Naive thymus-derived CD4-positive, alpha-beta T cell (primary cell): Measurements from ENCODE around the gene SKAP1. TPM values are rescaled to one million over a fixed set of nuclear protein-coding genes. Genes with fewer than 3 reads are reported as not detected.
A peak's percentile ranks its signal among the peaks of the same experiment; 100 is the strongest.
"Not testable (repeated sequence)": the region's sequence is repeated elsewhere in the genome, so short reads cannot be mapped to it uniquely, and the experiment has no call there.

ENCODE experiments used
- ATAC-seq: fragments of 150-1000 bp; cut with Tn5 transposase; 2 replicates; pipeline ENCODE4 v1.10.0; 2021; ENCODE audit warnings: mild to moderate bottlenecking, moderate library complexity
- CTCF ChIA-PET: fragments of 350-600 bp; sonication (Branson Sonifier 250); formaldehyde crosslinking; loops from one replicate; lab custom pipeline; 2021; ENCODE audit warnings: antibody characterized with exemption; lab: Charles Lee
- POLR2A ChIA-PET: fragments of 350-600 bp; sonication (Branson Sonifier 250); formaldehyde crosslinking; loops from one replicate; lab custom pipeline; 2021; ENCODE audit warnings: antibody characterized with exemption, inconsistent platforms; lab: Charles Lee
- DNase-seq, 9 donors: peaks; one replicate each; pipeline versions ENCODE4 v3.0.0 to v3.0.0-alpha.2; 2020 to 2022; ENCODE audit warnings: mixed read lengths in 1 of 9
- H3K27ac ChIP-seq: one replicate; pipeline ENCODE4 v1.7.0; 2013; ENCODE audit warnings: mild to moderate bottlenecking, low read depth, low read length, moderate library complexity
- H3K27me3 ChIP-seq, 2 donors: one replicate each; pipeline ENCODE4 v1.7.0; 2013; ENCODE audit warnings: low read length in 2 of 2, mild to moderate bottlenecking in 2 of 2, moderate library complexity in 2 of 2; ENCODE audit not compliant: control insufficient read depth in 2 of 2, insufficient read depth in 2 of 2
- H3K36me3 ChIP-seq, 3 experiments: 1 replicate in 2 of 3; 2 replicates in 1 of 3; pipeline ENCODE4 v1.7.0; 2013; ENCODE audit warnings: low read length in 3 of 3, mild to moderate bottlenecking in 3 of 3, moderate library complexity in 1 of 3; ENCODE audit not compliant: insufficient read depth in 3 of 3, control insufficient read depth in 2 of 3
- H3K4me1 ChIP-seq, 2 donors: one replicate each; pipeline ENCODE4 v1.7.0; 2013; ENCODE audit warnings: low read length in 2 of 2, mild to moderate bottlenecking in 2 of 2, moderate library complexity in 1 of 2; ENCODE audit not compliant: control insufficient read depth in 2 of 2, insufficient read depth in 2 of 2
- H3K4me3 ChIP-seq: 2 replicates; pipeline ENCODE4 v1.7.0; 2013; ENCODE audit warnings: mild to moderate bottlenecking, low read length
- H3K9me3 ChIP-seq, 3 experiments: 1 replicate in 2 of 3; 2 replicates in 1 of 3; pipeline ENCODE4 v1.7.0; 2013; ENCODE audit warnings: low read length in 3 of 3; ENCODE audit not compliant: control insufficient read depth in 2 of 3
- H3K27ac Mint-ChIP-seq, 9 donors: one replicate each; pipeline ENCODE4 v1.8.0; 2020 to 2022; ENCODE audit warnings: mixed read lengths in 9 of 9, mild to moderate bottlenecking in 8 of 9, moderate library complexity in 5 of 9, inconsistent platforms in 2 of 9
- H3K27me3 Mint-ChIP-seq, 5 donors: one replicate each; pipeline ENCODE4 v1.8.0; 2021 to 2022; ENCODE audit warnings: mixed read lengths in 5 of 5, mild to moderate bottlenecking in 1 of 5
- H3K36me3 Mint-ChIP-seq, 5 donors: one replicate each; pipeline ENCODE4 v1.8.0; 2020 to 2022; ENCODE audit warnings: mixed read lengths in 5 of 5, mild to moderate bottlenecking in 3 of 5, inconsistent platforms in 1 of 5
- H3K4me1 Mint-ChIP-seq, 7 donors: one replicate each; pipeline ENCODE4 v1.8.0; 2020 to 2022; ENCODE audit warnings: mixed read lengths in 7 of 7, mild to moderate bottlenecking in 3 of 7, inconsistent platforms in 1 of 7
- H3K4me3 Mint-ChIP-seq, 10 donors: one replicate each; pipeline ENCODE4 v1.8.0; 2020 to 2022; ENCODE audit warnings: mild to moderate bottlenecking in 10 of 10, mixed read lengths in 10 of 10, moderate library complexity in 6 of 10, inconsistent platforms in 2 of 10
- H3K9me3 Mint-ChIP-seq, 11 donors: one replicate each; pipeline ENCODE4 v1.8.0; 2020 to 2022; ENCODE audit warnings: mixed read lengths in 11 of 11, mild to moderate bottlenecking in 4 of 11, inconsistent platforms in 1 of 11, moderate library complexity in 1 of 11
- intact Hi-C, 2 donors: fragments of 100-400 bp; cut with micrococcal nuclease; formaldehyde crosslinking; loops; one replicate each; pipeline ENCODE4 v1.15.1; 2023
- polyA plus RNA-seq, 2 donors: library from polyadenylated mRNA; unstranded; fragments of 300-500 nt; fragmentation: Illumina TruSeq; gene quantifications; one replicate each; pipeline ENCODE4 v1.2.3, GENCODE V29; 2021
- total RNA-seq, 6 experiments: library from RNA in 5 of 6; stranded (reverse) in 5 of 6; gene quantifications; 1 replicate in 5 of 6; 2 replicates in 1 of 6; pipeline ENCODE4 v1.2.3 and lab custom pipeline; 2021 to 2026

The SKAP1 gene
- total and polyA plus RNA-seq, 7 experiments from 2014 or later = 99.3 to 289 (median 109) TPM

DNA sequence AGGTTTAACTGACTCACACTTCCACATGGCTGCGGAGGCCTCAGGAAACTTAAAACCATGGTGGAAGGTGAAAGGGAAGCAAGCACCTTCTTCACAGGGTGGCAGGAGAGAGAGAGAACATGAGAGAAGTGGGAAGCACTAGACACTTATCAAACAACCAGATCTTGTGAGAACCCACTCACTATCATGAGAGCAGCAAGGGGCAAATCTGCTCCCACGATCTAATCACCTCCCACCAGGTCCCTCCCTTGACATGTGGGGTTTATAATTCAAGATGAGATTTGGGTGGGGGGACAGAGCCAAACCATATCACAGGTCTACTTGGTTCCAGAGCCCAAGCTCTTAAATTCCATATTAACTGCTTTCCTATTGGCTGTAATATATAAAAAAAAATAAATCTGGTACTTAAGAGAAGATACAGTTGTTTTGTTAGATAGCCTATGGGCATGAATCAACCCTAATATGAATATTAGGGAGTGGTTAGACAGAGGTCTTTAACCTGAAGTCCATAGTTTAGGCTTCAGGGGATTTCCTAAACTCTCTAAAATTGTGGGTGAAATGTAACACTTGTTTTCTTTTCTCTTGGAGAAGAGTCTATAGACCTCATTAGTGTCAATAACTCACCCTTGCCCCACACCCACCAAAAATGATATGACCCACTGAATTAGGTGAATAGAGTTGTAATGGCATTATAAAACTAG lies 56.7 kb downstream of the SKAP1 start:
- no peak overlapping the region for H3K4me3 ChIP-seq
- intact Hi-C loops = no loop called here

DNA sequence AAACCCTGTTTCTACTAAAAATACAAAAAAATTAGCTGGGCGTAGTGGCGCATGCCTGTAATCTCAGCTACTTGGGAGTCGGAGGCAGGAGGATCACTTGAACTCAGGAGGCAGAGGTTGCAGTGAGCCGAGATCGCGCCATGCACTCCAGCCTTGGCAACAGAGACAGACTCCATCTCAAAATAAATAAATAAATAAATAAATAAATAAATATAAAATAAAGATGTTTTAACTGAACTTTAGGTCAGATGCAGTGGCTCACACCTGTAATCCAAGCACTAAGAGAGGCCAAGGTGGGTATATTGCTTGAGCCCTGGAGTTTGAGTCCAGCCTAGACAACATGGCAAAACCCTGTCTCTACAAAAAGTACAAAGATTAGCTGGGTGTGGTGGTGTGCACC lies 61.0 kb downstream of the SKAP1 start:
- H3K27me3 Mint-ChIP-seq, H3K9me3 ChIP-seq, H3K9me3 Mint-ChIP-seq, H3K27ac Mint-ChIP-seq, H3K4me3 ChIP-seq, ATAC-seq, H3K27me3 ChIP-seq, DNase-seq, H3K27ac ChIP-seq, intact Hi-C loops, H3K4me3 Mint-ChIP-seq, H3K4me1 ChIP-seq: not testable (repeated sequence)
- CTCF ChIA-PET = interaction anchor here (0.6 to 0.9 kb wide), 3 partner anchors 9 to 376 kb away, joined by 3 read pairs; no protein-coding TSS in a partner anchor
- H3K4me1 Mint-ChIP-seq = peaks cover 25 to 68% (median 58%) of the 10 kb centered on the region in 7 donors
- POLR2A ChIA-PET = interaction anchor here (0.6 kb wide), 1 partner anchor 33 kb away, joined by 3 read pairs; no protein-coding TSS in a partner anchor
- peaks cover 5 to 36% (median 27%) of the 10 kb centered on the region in 5 donors for H3K36me3 Mint-ChIP-seq
- H3K36me3 ChIP-seq = peaks cover 0 to 14% (median 4%) of the 10 kb centered on the region in 3 experiments

More for the DNA sequence above, 56.7 kb downstream of the SKAP1 start:
- no peak for DNase-seq
- H3K9me3 ChIP-seq = no peaks in the 10 kb centered on the region
- no peak for ATAC-seq
- peaks cover 19 to 50% (median 42%) of the 10 kb centered on the region in 7 donors for H3K4me1 Mint-ChIP-seq
- no peaks in the 10 kb centered on the region for H3K27me3 ChIP-seq
- no peak overlapping the region for H3K27ac ChIP-seq
- ChIA-PET CTCF (interaction anchor here (0.6 to 0.7 kb wide), 2 partner anchors 12 to 44 kb away, joined by 3 to 4 read pairs; no protein-coding TSS in a partner anchor), POLR2A (no interaction called here)
- peaks cover 8 to 17% of the 10 kb centered on the region in 2 donors for H3K4me1 ChIP-seq
- H3K27me3 Mint-ChIP-seq = no peaks in the 10 kb centered on the region
- H3K4me3 Mint-ChIP-seq = peak overlapping the region in 4 of 10 donors; percentile 5 to 40 (median 6)
- H3K9me3 Mint-ChIP-seq = peaks cover 0 to 2% (median 0%) of the 10 kb centered on the region in 11 donors
- H3K36me3 Mint-ChIP-seq = peaks cover 9 to 27% (median 22%) of the 10 kb centered on the region in 5 donors
- H3K27ac Mint-ChIP-seq = peak overlapping the region in 4 of 9 donors; percentile 26 to 66 (median 49)
- peaks cover 0 to 22% (median 4%) of the 10 kb centered on the region in 3 experiments for H3K36me3 ChIP-seq

- Mint-ChIP-seq H3K4me1 (peaks cover 23 to 65% (median 58%) of the 10 kb centered on the region in 7 donors), H3K27me3 (no peaks in the 10 kb centered on the region), H3K9me3 (no peaks in the 10 kb centered on the region), H3K4me3 (peak overlapping the region in 1 of 10 donors; percentile 43), H3K27ac (peak overlapping the region in 2 of 9 donors; percentile 37 to 55), H3K36me3 (peaks cover 0 to 31% (median 23%) of the 10 kb centered on the region in 5 donors)
- Histone ChIP-seq H3K4me1 (peaks cover 5% of the 10 kb centered on the region in 2 donors), H3K9me3 (no peaks in the 10 kb centered on the region), H3K36me3 (peaks cover 0 to 16% (median 4%) of the 10 kb centered on the region in 3 experiments), H3K27ac (no peak overlapping the region), H3K4me3 (no peak overlapping the region), H3K27me3 (no peaks in the 10 kb centered on the region)
- intact Hi-C loops = no loop called here
- ChIA-PET CTCF (interaction anchor here (0.6 to 0.9 kb wide), 3 partner anchors 10 to 375 kb away, joined by 3 read pairs; no protein-coding TSS in a partner anchor), POLR2A (interaction anchor here (0.6 kb wide), 1 partner anchor 32 kb away, joined by 3 read pairs; no protein-coding TSS in a partner anchor)
- DNase-seq (no peak), ATAC-seq (no peak)
Observed at GRCh38 chr17:48368352-48368908, 61.6 kb downstream of the SKAP1 start.

DNA sequence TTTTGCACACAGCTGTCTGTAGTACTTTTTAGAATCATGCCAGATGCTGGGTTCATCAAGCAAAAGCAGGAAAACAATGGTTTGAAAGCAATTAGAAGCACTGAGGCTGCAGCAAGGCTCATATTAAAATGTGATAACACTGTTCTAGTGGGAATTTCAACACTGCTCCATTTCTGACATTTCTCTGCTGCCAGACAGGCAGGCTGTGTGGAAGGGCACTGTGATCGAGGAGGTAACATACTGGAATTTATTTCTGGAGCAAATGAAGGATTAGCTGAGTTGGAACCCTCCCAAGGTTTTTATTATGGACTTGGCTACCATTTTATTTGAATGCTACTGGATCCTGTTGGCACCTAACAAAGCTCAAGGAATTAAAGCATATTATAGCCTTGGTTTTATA lies 66.9 kb downstream of the SKAP1 start:
- Histone ChIP-seq H3K36me3 (peaks cover 0 to 23% (median 4%) of the 10 kb centered on the region in 3 experiments), H3K9me3 (no peaks in the 10 kb centered on the region), H3K27me3 (no peaks in the 10 kb centered on the region), H3K4me3 (no peak overlapping the region), H3K27ac (no peak overlapping the region), H3K4me1 (peaks cover 2 to 3% of the 10 kb centered on the region in 2 donors)
- Mint-ChIP-seq H3K9me3 (no peaks in the 10 kb centered on the region), H3K36me3 (peaks cover 0 to 34% (median 20%) of the 10 kb centered on the region in 5 donors), H3K4me1 (peaks cover 16 to 64% (median 54%) of the 10 kb centered on the region in 7 donors), H3K27me3 (no peaks in the 10 kb centered on the region), H3K27ac (peak overlapping the region in 2 of 9 donors; percentile 13 to 83), H3K4me3 (no peak overlapping the region)
- ChIA-PET POLR2A (interaction anchor here (0.5 kb wide), 1 partner anchor 207 kb away, joined by 3 read pairs; no protein-coding TSS in a partner anchor), CTCF (interaction anchor here (0.5 to 2.7 kb wide), 7 partner anchors 9 to 230 kb away, joined by 3 to 21 read pairs (median 3); partner anchors contain the start of gene HOXB5)
- no peak for DNase-seq
- no peak for ATAC-seq
- intact Hi-C loops = no loop called here

DNA sequence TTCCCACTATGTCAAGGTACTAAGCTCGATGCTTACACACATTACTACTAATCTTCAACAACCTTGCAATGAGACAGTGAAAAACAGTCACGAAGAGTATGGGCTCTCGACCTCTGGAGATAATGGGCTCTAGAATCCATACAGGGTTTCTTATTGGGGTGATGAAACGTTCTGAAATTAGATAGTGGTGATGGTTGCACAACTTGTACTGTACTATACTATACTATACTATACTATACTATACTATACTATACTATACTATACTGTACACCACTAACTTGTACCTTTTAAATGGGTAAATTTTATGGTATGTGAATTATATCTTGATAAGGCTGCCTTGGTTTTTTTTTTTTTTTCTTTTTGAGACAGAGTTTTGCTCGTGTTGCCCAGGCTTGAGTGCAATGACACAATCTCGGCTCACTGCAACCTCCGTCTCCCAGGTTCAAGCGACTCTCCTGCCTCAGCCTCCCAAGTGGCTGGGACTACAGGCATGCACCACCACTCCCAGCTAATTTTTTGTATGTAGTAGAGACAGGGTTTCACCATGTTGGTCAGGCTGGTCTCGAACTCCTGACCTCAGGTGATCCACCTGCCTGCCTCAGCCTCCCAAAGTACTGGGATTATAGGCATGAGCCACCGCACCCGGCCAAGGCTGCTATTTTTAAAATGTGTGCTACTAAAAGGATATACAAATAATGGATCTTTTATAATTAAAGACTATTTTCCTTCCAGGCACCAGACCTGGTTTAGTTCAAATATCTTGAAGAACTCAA lies 69.0 kb downstream of the SKAP1 start:
- CTCF ChIA-PET = interaction anchor here (0.7 kb wide), 2 partner anchors 9 to 14 kb away, joined by 3 to 4 read pairs; no protein-coding TSS in a partner anchor
- POLR2A ChIA-PET, DNase-seq, H3K27ac ChIP-seq, H3K9me3 ChIP-seq, H3K4me1 ChIP-seq, H3K4me3 ChIP-seq, H3K4me3 Mint-ChIP-seq, H3K9me3 Mint-ChIP-seq, H3K27me3 Mint-ChIP-seq, ATAC-seq, H3K27me3 ChIP-seq: not testable (repeated sequence)
- intact Hi-C loops = loop anchor here in 1 of 2 donors (2.0 kb wide), 1 partner anchor 14 kb away; no protein-coding TSS in a partner anchor
- H3K27ac Mint-ChIP-seq = peak overlapping the region in 5 of 9 donors; percentile 2 to 59 (median 42)
- H3K4me1 Mint-ChIP-seq = peaks cover 9 to 54% (median 42%) of the 10 kb centered on the region in 7 donors
- H3K36me3 Mint-ChIP-seq = peaks cover 0 to 24% (median 16%) of the 10 kb centered on the region in 5 donors
- peaks cover 0 to 15% (median 0%) of the 10 kb centered on the region in 3 experiments for H3K36me3 ChIP-seq
